Astrocyte (in vitro differentiated cells and primary cell): ENCODE results near the gene PLB1. TPM values are rescaled to one million over a fixed set of nuclear protein-coding genes. Genes with fewer than 3 reads are reported as not detected.

Experiments
- DNase-seq: peaks from one replicate; pipeline ENCODE4 v3.0.0-alpha.2; 2010; ENCODE audit warnings: low read depth
- FAIRE-seq: peaks from 2 replicates; lab custom pipeline; 2011; peaks lifted over from hg19 to GRCh38; lab: Jason Lieb, UNC
- H2AFZ ChIP-seq: 2 replicates; pipeline ENCODE4 v1.6.0; 2012; ENCODE audit warnings: low read depth, low read length, inconsistent platforms
- H3K27ac ChIP-seq: 2 replicates; pipeline ENCODE4 v1.5.1; 2011; ENCODE audit warnings: low read depth, low read length, inconsistent platforms
- H3K27me3 ChIP-seq: 2 replicates; pipeline ENCODE4 v1.6.0; 2011; ENCODE audit warnings: low read length, inconsistent platforms; ENCODE audit not compliant: insufficient read depth
- H3K36me3 ChIP-seq: 2 replicates; pipeline ENCODE4 v1.5.1; 2011; ENCODE audit warnings: low read length, inconsistent platforms; ENCODE audit not compliant: insufficient read depth
- H3K4me1 ChIP-seq: 2 replicates; pipeline ENCODE4 v1.5.1; 2011; ENCODE audit warnings: low read length, inconsistent platforms; ENCODE audit not compliant: insufficient read depth
- H3K4me2 ChIP-seq: 2 replicates; pipeline ENCODE4 v1.6.0; 2012; ENCODE audit warnings: low read length, inconsistent platforms
- H3K4me3 ChIP-seq: 2 replicates; pipeline ENCODE4 v1.5.1; 2011; ENCODE audit warnings: low read depth, mild to moderate bottlenecking, low read length, inconsistent platforms; ENCODE audit not compliant: insufficient read depth
- H3K79me2 ChIP-seq: 2 replicates; pipeline ENCODE4 v1.6.0; 2012; ENCODE audit warnings: mild to moderate bottlenecking, low read length, inconsistent platforms; ENCODE audit not compliant: insufficient read depth
- H3K9ac ChIP-seq: 2 replicates; pipeline ENCODE4 v1.6.0; 2012; ENCODE audit warnings: mild to moderate bottlenecking, low read length, inconsistent platforms
- H3K9me3 ChIP-seq: 2 replicates; pipeline ENCODE4 v1.5.1; 2012; ENCODE audit warnings: low read depth, mild to moderate bottlenecking, low read length, inconsistent platforms; ENCODE audit not compliant: insufficient read depth
- H4K20me1 ChIP-seq: 2 replicates; pipeline ENCODE4 v1.6.0; 2012; ENCODE audit warnings: low read length, inconsistent platforms; ENCODE audit not compliant: insufficient read depth
- H3K27ac Mint-ChIP-seq: one replicate; pipeline ENCODE4 v1.8.0; 2021; ENCODE audit warnings: mild to moderate bottlenecking, mixed read lengths; ENCODE audit not compliant: unreplicated experiment
- H3K27me3 Mint-ChIP-seq: one replicate; pipeline ENCODE4 v1.8.0; 2021; ENCODE audit warnings: low read depth, mixed read lengths; ENCODE audit not compliant: unreplicated experiment
- H3K36me3 Mint-ChIP-seq: one replicate; pipeline ENCODE4 v1.8.0; 2021; ENCODE audit warnings: low read depth, mixed read lengths; ENCODE audit not compliant: unreplicated experiment
- H3K4me1 Mint-ChIP-seq: one replicate; pipeline ENCODE4 v1.8.0; 2021; ENCODE audit warnings: low read depth, mixed read lengths; ENCODE audit not compliant: unreplicated experiment
- H3K4me3 Mint-ChIP-seq: one replicate; pipeline ENCODE4 v1.8.0; 2021; ENCODE audit warnings: mild to moderate bottlenecking, moderate library complexity, mixed read lengths; ENCODE audit not compliant: unreplicated experiment
- H3K9me3 Mint-ChIP-seq: one replicate; pipeline ENCODE4 v1.8.0; 2021; ENCODE audit warnings: mild to moderate bottlenecking, mixed read lengths; ENCODE audit not compliant: unreplicated experiment
- CTCF ChIP-seq: IDR thresholded peaks from 2 replicates; pipeline ENCODE4 v1.5.1; 2011; ENCODE audit warnings: low read depth, mild to moderate bottlenecking, inconsistent platforms, low read length, moderate library complexity; ENCODE audit not compliant: insufficient read depth
- EZH2 ChIP-seq: IDR thresholded peaks from 2 replicates; pipeline ENCODE4 v1.6.1; 2012; ENCODE audit warnings: mild to moderate bottlenecking, low read length, inconsistent platforms; ENCODE audit not compliant: insufficient read depth
- total RNA-seq: library from RNA; stranded (reverse); gene quantifications from 2 replicates; pipeline ENCODE4 v1.2.1, GENCODE V29; 2021

PLB1 gene
- total RNA-seq, 1 donor from 2014 or later, result 0.98 TPM

- Histone ChIP-seq H3K9me3 (no peaks in the 10 kb centered on the region), H3K9ac (no peak overlapping the region), H3K4me2 (no peak overlapping the region), H3K27me3 (no peaks in the 10 kb centered on the region), H3K27ac (no peak overlapping the region), H3K4me1 (no peaks in the 10 kb centered on the region), H4K20me1 (no peaks in the 10 kb centered on the region), H2AFZ (no peak overlapping the region), H3K79me2 (no peaks in the 10 kb centered on the region), H3K36me3 (no peaks in the 10 kb centered on the region), H3K4me3 (no peak overlapping the region)
- FAIRE-seq (no peak), DNase-seq (no peak)
- Mint-ChIP-seq H3K27me3 (peaks cover 3% of the 10 kb centered on the region), H3K4me1 (no peaks in the 10 kb centered on the region), H3K9me3 (no peaks in the 10 kb centered on the region), H3K27ac (no peak overlapping the region), H3K36me3 (peaks cover 3% of the 10 kb centered on the region), H3K4me3 (no peak overlapping the region)
- TF ChIP-seq EZH2, result no peak
- TF ChIP-seq CTCF, result no peak
These were observed 63.1 kb downstream of the PLB1 start for GRCh38 chr2:28558918-28559317.

- no peak for DNase-seq
- no peak overlapping the region for H2AFZ ChIP-seq
- H3K27ac Mint-ChIP-seq, result no peak overlapping the region
- no peak overlapping the region for H3K9ac ChIP-seq
- H3K9me3 ChIP-seq, result no peaks in the 10 kb centered on the region
- H3K79me2 ChIP-seq, result no peaks in the 10 kb centered on the region
- H3K27me3 ChIP-seq, result no peaks in the 10 kb centered on the region
- no peaks in the 10 kb centered on the region for H3K36me3 Mint-ChIP-seq
- peaks cover 7% of the 10 kb centered on the region for H3K27me3 Mint-ChIP-seq
- no peak overlapping the region for H3K4me3 ChIP-seq
- H4K20me1 ChIP-seq, result no peaks in the 10 kb centered on the region
- TF ChIP-seq CTCF (no peak), EZH2 (no peak)
- H3K4me1 Mint-ChIP-seq, result peaks cover 1% of the 10 kb centered on the region
- H3K36me3 ChIP-seq, result no peaks in the 10 kb centered on the region
- H3K4me2 ChIP-seq, result no peak overlapping the region
- peaks cover 3% of the 10 kb centered on the region for H3K4me1 ChIP-seq
- no peak overlapping the region for H3K4me3 Mint-ChIP-seq
- H3K9me3 Mint-ChIP-seq, result no peaks in the 10 kb centered on the region
- no peak for FAIRE-seq
- H3K27ac ChIP-seq, result no peak overlapping the region
These were observed 68.0 kb downstream of the PLB1 start for GRCh38 chr2:28563869-28564268.

- no peaks in the 10 kb centered on the region for H3K9me3 Mint-ChIP-seq
- H2AFZ ChIP-seq, result no peak overlapping the region
- FAIRE-seq (no peak), DNase-seq (no peak)
- no peak overlapping the region for H3K9ac ChIP-seq
- H3K27me3 Mint-ChIP-seq, result peaks cover 7% of the 10 kb centered on the region
- H3K4me1 ChIP-seq, result peaks cover 3% of the 10 kb centered on the region
- no peak overlapping the region for H3K4me2 ChIP-seq
- no peaks in the 10 kb centered on the region for H3K36me3 ChIP-seq
- peaks cover 1% of the 10 kb centered on the region for H3K4me1 Mint-ChIP-seq
- no peak overlapping the region for H3K27ac Mint-ChIP-seq
- H3K79me2 ChIP-seq, result no peaks in the 10 kb centered on the region
- H3K4me3 ChIP-seq, result no peak overlapping the region
- no peaks in the 10 kb centered on the region for H3K36me3 Mint-ChIP-seq
- no peaks in the 10 kb centered on the region for H3K27me3 ChIP-seq
- no peaks in the 10 kb centered on the region for H3K9me3 ChIP-seq
- no peak for TF ChIP-seq EZH2
- no peak for TF ChIP-seq CTCF
- H3K27ac ChIP-seq, result no peak overlapping the region
- no peak overlapping the region for H3K4me3 Mint-ChIP-seq
- no peaks in the 10 kb centered on the region for H4K20me1 ChIP-seq
These were observed 68.5 kb downstream of the PLB1 start for GRCh38 chr2:28564346-28564745.
